K562 (cell line): ENCODE results near the gene METTL25B. TPM values are rescaled to one million over a fixed set of nuclear protein-coding genes. Genes with fewer than 3 reads are reported as not detected.

Source experiments
- AFF4 ChIP-seq: sonication (generic); formaldehyde crosslinking; IDR thresholded peaks from 2 replicates; pipeline ENCODE4 v1.8.0; 2023; ENCODE audit warnings: mild to moderate bottlenecking, missing genetic modification reagents
- ATF1 ChIP-seq, 2 experiments: fragments of 450-650 bp in 1 of 2; IDR thresholded peaks; 2 replicates each; pipeline ENCODE4 v1.6.1; 2016; ENCODE audit warnings: missing compliant biosample characterization in 1 of 2, missing genetic modification characterization in 1 of 2
- ERF ChIP-seq: fragments of 450-650 bp; formaldehyde crosslinking; IDR thresholded peaks from 2 replicates; pipeline ENCODE4 v1.4.0; 2020; ENCODE audit warnings: mild to moderate bottlenecking, mixed read lengths
- KLF6 ChIP-seq: fragments of 250-450 bp; sonication (Bioruptor Pico); IDR thresholded peaks from 2 replicates; pipeline ENCODE4 v1.4.0; 2020; ENCODE audit warnings: mild to moderate bottlenecking, moderate library complexity, borderline replicate concordance
- MAX ChIP-seq: sonication (generic); formaldehyde crosslinking; IDR thresholded peaks from 2 replicates; pipeline ENCODE4 v1.9.0; 2022; ENCODE audit warnings: mild to moderate bottlenecking, missing genetic modification reagents
- MAZ ChIP-seq, 2 experiments: fragments of 450-650 bp in 1 of 2; sonication (generic) in 1 of 2; formaldehyde crosslinking; IDR thresholded peaks in 1 of 2; conservative IDR thresholded peaks in 1 of 2; 2 replicates each; pipeline versions ENCODE4 v1.4.0 to v1.5.0; 2020; ENCODE audit warnings: mild to moderate bottlenecking in 1 of 2, missing genetic modification reagents in 1 of 2
- PHF20 ChIP-seq: fragments of 450-650 bp; IDR thresholded peaks from 2 replicates; pipeline ENCODE4 v1.6.1; 2018; ENCODE audit not compliant: partially characterized antibody
- RBFOX2 ChIP-seq: fragments of 200-400 bp; formaldehyde crosslinking; IDR thresholded peaks from 2 replicates; pipeline ENCODE4 v1.6.1; 2017; ENCODE audit warnings: low read depth, mild to moderate bottlenecking, low read length, moderate library complexity
- SNIP1 ChIP-seq: fragments of 450-650 bp; IDR thresholded peaks from 2 replicates; pipeline ENCODE4 v1.7.1; 2017; ENCODE audit warnings: low read depth, mild to moderate bottlenecking
- SNRNP70 ChIP-seq: fragments of 200-400 bp; formaldehyde crosslinking; optimal IDR thresholded peaks from 2 replicates; pipeline ENCODE3; 2017; ENCODE audit warnings: low read depth, low read length
- SUPT5H ChIP-seq: fragments of 450-650 bp; IDR thresholded peaks from 2 replicates; pipeline ENCODE4 v1.6.1; 2016
- TEAD1 ChIP-seq, 2 experiments: fragments of 450-650 bp in 1 of 2; sonication (generic) in 1 of 2; formaldehyde crosslinking; IDR thresholded peaks; 2 replicates each; pipeline versions ENCODE4 v1.4.0 to v1.8.0; 2020 to 2022; ENCODE audit warnings: mild to moderate bottlenecking in 2 of 2, missing genetic modification reagents in 1 of 2
- ZNF146 ChIP-seq: IDR thresholded peaks from one replicate; pipeline ENCODE4 v1.6.1; 2018; ENCODE audit warnings: missing compliant biosample characterization; ENCODE audit not compliant: unreplicated experiment
- ZNF764 ChIP-seq: fragments of 250-450 bp; sonication (Bioruptor Pico); IDR thresholded peaks from 2 replicates; pipeline ENCODE4 v1.4.0; 2020; ENCODE audit warnings: low read depth, mild to moderate bottlenecking, moderate library complexity
- ZNF778 ChIP-seq: fragments of 450-650 bp; formaldehyde crosslinking; IDR thresholded peaks from 2 replicates; pipeline ENCODE4 v1.4.0; 2020; ENCODE audit warnings: mild to moderate bottlenecking, moderate library complexity
- polyA plus RNA-seq, 8 experiments: library from polyadenylated mRNA; depleted of rRNA in 4 of 8; stranded (reverse) in 5 of 8; unstranded in 3 of 8; fragments of >200 nt; fragmentation: Nextera tagmentation in 2 of 8; fragmentation: Illumina TruSeq in 1 of 8; extraction: Ambion mirVana in 2 of 8; extraction: Trizol in 1 of 8; gene quantifications; 2 replicates each; pipeline versions ENCODE4 v1.2.1 to v1.2.3, GENCODE V29; 2011 to 2014; ENCODE audit warnings: inconsistent platforms in 1 of 8, missing spikeins in 1 of 8
- total RNA-seq, 7 experiments: library from RNA; depleted of rRNA in 6 of 7; stranded (reverse); fragments of >200 nt in 6 of 7; fragmentation: Illumina TruSeq in 2 of 7; extraction: Trizol in 2 of 7; gene quantifications; 2 replicates each; pipeline versions ENCODE4 v1.2.1 to v1.2.3, GENCODE V29; 2011 to 2021; ENCODE audit warnings: low replicate concordance in 1 of 7

METTL25B gene
- total and polyA plus RNA-seq, 9 of the 15 experiments (the other 6 are each of a cell fraction or from before 2014, with no cell fraction given) = 7.7 to 48.3 (median 33.1) TPM

- TF ChIP-seq AFF4 = no peak
- TF ChIP-seq MAZ (CRISPR knock-in tag; conservative IDR thresholded peaks at IDR 0.05 in 1 of 2, IDR thresholded peaks at IDR 0.05 in 1 of 2) = no peak
- no peak for TF ChIP-seq TEAD1 (CRISPR knock-in tag; IDR thresholded peaks at IDR 0.05)
- TF ChIP-seq PHF20 = peak; percentile 63
- TF ChIP-seq ZNF778 (CRISPR knock-in tag) = no peak
- no peak for TF ChIP-seq ZNF146 (CRISPR knock-in tag)
- peak; percentile 93 for TF ChIP-seq RBFOX2
- TF ChIP-seq KLF6 (CRISPR knock-in tag) = no peak
- no peak for TF ChIP-seq SNIP1
- TF ChIP-seq SUPT5H = peak; percentile 67
- TF ChIP-seq MAX (CRISPR knock-in tag) = peak; percentile 54; the same call in 1 of the 2 replicates
- TF ChIP-seq ERF (CRISPR knock-in tag) = no peak
- TF ChIP-seq ZNF764 (CRISPR knock-in tag) = no peak
- TF ChIP-seq SNRNP70 = no peak
- TF ChIP-seq ATF1 (CRISPR knock-in tag; IDR thresholded peaks at IDR 0.05) = peak; percentile 76
- TF ChIP-seq ATF1 (tag; IDR thresholded peaks at IDR 0.05) = no peak
Measured at GRCh38 chr1:156727926-156728598, at the start of gene METTL25B (continued).
